SK-N-SH (cell line): ENCODE results near the gene HOXB8. TPM values are rescaled to one million over a fixed set of nuclear protein-coding genes. Genes with fewer than 3 reads are reported as not detected.

Experiments used
- CTCF ChIA-PET: fragments of 300-600, 350-600 bp; formaldehyde crosslinking; extraction: SDS; loops from one replicate; lab custom pipeline; 2021; lab: Yijun Ruan, JAX
- POLR2A ChIA-PET: fragments of 350-600 bp; sonication (Branson Sonifier 250); formaldehyde crosslinking; extraction: SDS; loops from one replicate; lab custom pipeline; 2020; ENCODE audit warnings: antibody characterized with exemption, inconsistent platforms; lab: Yijun Ruan, JAX
- DNase-seq: peaks from one replicate; pipeline ENCODE4 v3.0.0; 2012
- H2AFZ ChIP-seq: fragments of 200-600 bp; sonication (generic); 2 replicates; pipeline ENCODE4 v1.8.1; 2016; ENCODE audit warnings: antibody characterized with exemption, mild to moderate bottlenecking, low read depth
- H3F3A ChIP-seq: fragments of 200-600 bp; sonication (generic); replicated peaks from 2 replicates; pipeline ENCODE3; 2016; ENCODE audit warnings: antibody characterized with exemption, mild to moderate bottlenecking; ENCODE audit not compliant: insufficient read depth
- H3K27ac ChIP-seq, 2 experiments: fragments of 200-500 bp in 1 of 2; fragments of 200-600 bp in 1 of 2; sonication (Bioruptor generic) in 1 of 2; sonication (generic), shearing (Covaris generic) in 1 of 2; 2 replicates each; pipeline versions ENCODE4 v1.5.1 to v1.6.1; 2014 to 2016; ENCODE audit warnings: low read depth in 2 of 2, inconsistent platforms in 1 of 2, low read length in 1 of 2, mild to moderate bottlenecking in 1 of 2, mixed read lengths in 1 of 2
- H3K27me3 ChIP-seq: fragments of 200-600 bp; sonication (generic), shearing (Covaris generic); 2 replicates; pipeline ENCODE4 v1.6.1; 2016; ENCODE audit warnings: mixed run types; ENCODE audit not compliant: insufficient read depth
- H3K36me3 ChIP-seq, 2 experiments: fragments of 200-500 bp in 1 of 2; fragments of 200-600 bp in 1 of 2; sonication (Bioruptor generic) in 1 of 2; sonication (generic) in 1 of 2; replicated peaks in 1 of 2; 2 replicates each; pipeline versions ENCODE3 to v1.5.1; 2014 to 2016; ENCODE audit warnings: low read length in 1 of 2, mild to moderate bottlenecking in 1 of 2; ENCODE audit not compliant: insufficient read depth in 2 of 2, control insufficient read depth in 1 of 2
- H3K4me1 ChIP-seq, 2 experiments: fragments of 200-500 bp in 1 of 2; fragments of 200-600 bp in 1 of 2; sonication (Bioruptor generic) in 1 of 2; sonication (generic), shearing (Covaris generic) in 1 of 2; 2 replicates each; pipeline versions ENCODE4 v1.5.1 to v1.6.1; 2014 to 2016; ENCODE audit warnings: low read depth in 1 of 2, low read length in 1 of 2, mixed run types in 1 of 2; ENCODE audit not compliant: insufficient read depth in 2 of 2, control insufficient read depth in 1 of 2
- H3K4me2 ChIP-seq: fragments of 200-600 bp; sonication (generic), shearing (Covaris generic); 2 replicates; pipeline ENCODE4 v1.6.1; 2017; ENCODE audit warnings: mixed run types
- H3K4me3 ChIP-seq, 2 experiments: fragments of 200-500 bp in 1 of 2; fragments of 200-600 bp in 1 of 2; sonication (Bioruptor generic) in 1 of 2; sonication (generic), shearing (Covaris generic) in 1 of 2; 2 replicates each; pipeline versions ENCODE4 v1.5.1 to v1.8.1; 2014 to 2016; ENCODE audit warnings: low read depth in 2 of 2, inconsistent platforms in 1 of 2, low read length in 1 of 2, mild to moderate bottlenecking in 1 of 2, mixed read lengths in 1 of 2, moderate library complexity in 1 of 2
- H3K79me2 ChIP-seq: fragments of 200-600 bp; sonication (generic); 2 replicates; pipeline ENCODE4 v1.8.1; 2017; ENCODE audit warnings: mild to moderate bottlenecking; ENCODE audit not compliant: insufficient read depth
- H3K9ac ChIP-seq: fragments of 200-600 bp; sonication (generic); 2 replicates; pipeline ENCODE4 v1.6.1; 2017; ENCODE audit warnings: mixed run types
- H3K9me2 ChIP-seq: fragments of 200-600 bp; sonication (generic); 2 replicates; pipeline ENCODE4 v1.6.1; 2017; ENCODE audit warnings: mixed run types
- H3K9me3 ChIP-seq: fragments of 200-600 bp; sonication (generic); 2 replicates; pipeline ENCODE4 v1.6.1; 2017; ENCODE audit warnings: mixed run types, mild to moderate bottlenecking, moderate library complexity
- H4K20me1 ChIP-seq: fragments of 200-600 bp; sonication (generic); 2 replicates; pipeline ENCODE4 v1.6.1; 2017; ENCODE audit warnings: mild to moderate bottlenecking, mixed run types; ENCODE audit not compliant: insufficient read depth
- ELF1 ChIP-seq: IDR thresholded peaks from 2 replicates; pipeline ENCODE4 v1.4.0; 2012
- EP300 ChIP-seq, 2 experiments: IDR thresholded peaks; 2 replicates each; pipeline versions ENCODE4 v1.4.0 to v1.6.1; 2012; ENCODE audit warnings: borderline replicate concordance in 1 of 2, low read depth in 1 of 2, low read length in 1 of 2
- EZH2phosphoT487 ChIP-seq: fragments of 200-600 bp; sonication (generic); IDR thresholded peaks from 2 replicates; pipeline ENCODE4 v1.6.1; 2017; ENCODE audit warnings: low read depth, mixed run types, mild to moderate bottlenecking, antibody characterized with exemption, moderate library complexity, borderline replicate concordance
- FOXM1 ChIP-seq: IDR thresholded peaks from 2 replicates; pipeline ENCODE4 v1.4.0; 2012; ENCODE audit warnings: low read depth, mild to moderate bottlenecking
- JUND ChIP-seq: IDR thresholded peaks from 2 replicates; pipeline ENCODE4 v1.4.0; 2012
- MXI1 ChIP-seq: IDR thresholded peaks from 2 replicates; pipeline ENCODE4 v1.6.1; 2012; ENCODE audit warnings: mild to moderate bottlenecking, low read depth, low read length, improper control_type of control experiment
- POLR2AphosphoS5 ChIP-seq: IDR thresholded peaks from 2 replicates; pipeline ENCODE4 v1.6.1; 2012; ENCODE audit warnings: low read depth, low read length
- RAD21 ChIP-seq: IDR thresholded peaks from 2 replicates; pipeline ENCODE4 v1.6.1; 2012; ENCODE audit warnings: mild to moderate bottlenecking, low read length
- RCOR1 ChIP-seq: fragments of 150-350 bp; IDR thresholded peaks from 2 replicates; pipeline ENCODE4 v1.6.1; 2017; ENCODE audit warnings: antibody characterized with exemption, low read length
- SIN3A ChIP-seq: IDR thresholded peaks from 2 replicates; pipeline ENCODE4 v1.6.1; 2012; ENCODE audit warnings: low read depth, mild to moderate bottlenecking, low read length, moderate library complexity, borderline replicate concordance
- WGBS: methylation state at CpG from one replicate; pipeline ENCODE4 v1.1.6; 2017; ENCODE audit warnings: low lambda C conversion rate; 5-methylcytosine and 5-hydroxymethylcytosine counted together
- polyA plus RNA-seq, 3 experiments: library from polyadenylated mRNA; depleted of rRNA; stranded (reverse); fragments of >200 nt; gene quantifications; 2 replicates each; pipeline ENCODE4 v1.2.3, GENCODE V29; 2012
- TF ChIP-seq, protein P1 (sequence below): fragments of 150-350 bp; IDR thresholded peaks from 2 replicates; pipeline ENCODE4 v1.6.1; 2016; ENCODE audit warnings: mild to moderate bottlenecking, low read depth, low read length
- TF ChIP-seq, protein P2 (sequence below): fragments of 150-350 bp; IDR thresholded peaks from 2 replicates; pipeline ENCODE4 v1.6.1; 2017; ENCODE audit warnings: antibody characterized with exemption, low read length, low read depth, borderline replicate concordance

Gene HOXB8
- polyA plus RNA-seq, 1 of the 3 experiments (the other 2 are of a cell fraction): not detected

DNA sequence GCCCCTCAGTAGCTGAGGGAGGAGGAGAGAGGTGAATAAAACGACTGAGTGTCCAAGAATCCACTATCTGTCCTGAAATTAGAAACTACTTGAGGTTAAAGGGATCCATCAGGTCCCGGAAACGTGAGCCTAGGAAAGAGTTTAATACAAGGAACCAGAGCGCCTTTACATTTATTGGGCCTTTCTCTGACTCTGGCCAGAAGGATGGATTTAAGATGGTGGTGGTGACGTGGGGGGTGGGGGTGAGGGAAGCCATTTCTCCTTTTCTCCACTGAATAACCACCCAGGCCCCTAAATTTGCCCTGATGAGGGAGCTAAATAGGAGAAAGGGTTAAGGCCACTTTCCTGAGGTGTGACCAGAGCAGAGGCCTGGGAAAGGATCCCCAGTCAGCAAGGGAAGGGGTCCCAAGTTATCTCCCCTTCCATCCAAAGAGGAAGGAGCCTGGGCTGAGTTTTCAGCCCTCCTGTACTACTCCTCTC lies 12.1 kb upstream of the HOXB8 start:
- peaks cover 98% of the 10 kb centered on the region for H3K27me3 ChIP-seq
- no peaks in the 10 kb centered on the region for H3K9me2 ChIP-seq
- ChIA-PET POLR2A (no interaction called here), CTCF (interaction anchor here (1.1 to 7.6 kb wide), 5 partner anchors 9 to 257 kb away, joined by 3 to 50 read pairs (median 4); no protein-coding TSS in a partner anchor)
- no peaks in the 10 kb centered on the region for H3F3A ChIP-seq
- H3K9ac ChIP-seq: no peak overlapping the region
- H2AFZ ChIP-seq: no peak overlapping the region
- H4K20me1 ChIP-seq: peaks cover 3% of the 10 kb centered on the region; the same call in 1 of the 2 replicates
- TF ChIP-seq, protein P1, sequence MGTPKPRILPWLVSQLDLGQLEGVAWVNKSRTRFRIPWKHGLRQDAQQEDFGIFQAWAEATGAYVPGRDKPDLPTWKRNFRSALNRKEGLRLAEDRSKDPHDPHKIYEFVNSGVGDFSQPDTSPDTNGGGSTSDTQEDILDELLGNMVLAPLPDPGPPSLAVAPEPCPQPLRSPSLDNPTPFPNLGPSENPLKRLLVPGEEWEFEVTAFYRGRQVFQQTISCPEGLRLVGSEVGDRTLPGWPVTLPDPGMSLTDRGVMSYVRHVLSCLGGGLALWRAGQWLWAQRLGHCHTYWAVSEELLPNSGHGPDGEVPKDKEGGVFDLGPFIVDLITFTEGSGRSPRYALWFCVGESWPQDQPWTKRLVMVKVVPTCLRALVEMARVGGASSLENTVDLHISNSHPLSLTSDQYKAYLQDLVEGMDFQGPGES: no peak
- TF ChIP-seq FOXM1 (no peak), RCOR1 (no peak), ELF1 (no peak), RAD21 (no peak), SIN3A (no peak), EP300 (IDR thresholded peaks at IDR 0.05; ENCODE audit: borderline replicate concordance in 1 of 2, low read depth in 1 of 2, low read length in 1 of 2) (no peak), MXI1 (no peak), POLR2AphosphoS5 (no peak)
- TF ChIP-seq, protein P2, sequence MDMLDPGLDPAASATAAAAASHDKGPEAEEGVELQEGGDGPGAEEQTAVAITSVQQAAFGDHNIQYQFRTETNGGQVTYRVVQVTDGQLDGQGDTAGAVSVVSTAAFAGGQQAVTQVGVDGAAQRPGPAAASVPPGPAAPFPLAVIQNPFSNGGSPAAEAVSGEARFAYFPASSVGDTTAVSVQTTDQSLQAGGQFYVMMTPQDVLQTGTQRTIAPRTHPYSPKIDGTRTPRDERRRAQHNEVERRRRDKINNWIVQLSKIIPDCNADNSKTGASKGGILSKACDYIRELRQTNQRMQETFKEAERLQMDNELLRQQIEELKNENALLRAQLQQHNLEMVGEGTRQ: no peak
- no peaks in the 10 kb centered on the region for H3K4me1 ChIP-seq
- H3K9me3 ChIP-seq: no peaks in the 10 kb centered on the region
- DNase-seq: no peak
- WGBS: 10% methylated on average over 5 of the region's 5 CpGs
- no peaks in the 10 kb centered on the region for H3K36me3 ChIP-seq
- no peak overlapping the region for H3K27ac ChIP-seq
- H3K4me2 ChIP-seq: no peak overlapping the region
- H3K4me3 ChIP-seq: no peak overlapping the region
- H3K79me2 ChIP-seq: no peaks in the 10 kb centered on the region

DNA sequence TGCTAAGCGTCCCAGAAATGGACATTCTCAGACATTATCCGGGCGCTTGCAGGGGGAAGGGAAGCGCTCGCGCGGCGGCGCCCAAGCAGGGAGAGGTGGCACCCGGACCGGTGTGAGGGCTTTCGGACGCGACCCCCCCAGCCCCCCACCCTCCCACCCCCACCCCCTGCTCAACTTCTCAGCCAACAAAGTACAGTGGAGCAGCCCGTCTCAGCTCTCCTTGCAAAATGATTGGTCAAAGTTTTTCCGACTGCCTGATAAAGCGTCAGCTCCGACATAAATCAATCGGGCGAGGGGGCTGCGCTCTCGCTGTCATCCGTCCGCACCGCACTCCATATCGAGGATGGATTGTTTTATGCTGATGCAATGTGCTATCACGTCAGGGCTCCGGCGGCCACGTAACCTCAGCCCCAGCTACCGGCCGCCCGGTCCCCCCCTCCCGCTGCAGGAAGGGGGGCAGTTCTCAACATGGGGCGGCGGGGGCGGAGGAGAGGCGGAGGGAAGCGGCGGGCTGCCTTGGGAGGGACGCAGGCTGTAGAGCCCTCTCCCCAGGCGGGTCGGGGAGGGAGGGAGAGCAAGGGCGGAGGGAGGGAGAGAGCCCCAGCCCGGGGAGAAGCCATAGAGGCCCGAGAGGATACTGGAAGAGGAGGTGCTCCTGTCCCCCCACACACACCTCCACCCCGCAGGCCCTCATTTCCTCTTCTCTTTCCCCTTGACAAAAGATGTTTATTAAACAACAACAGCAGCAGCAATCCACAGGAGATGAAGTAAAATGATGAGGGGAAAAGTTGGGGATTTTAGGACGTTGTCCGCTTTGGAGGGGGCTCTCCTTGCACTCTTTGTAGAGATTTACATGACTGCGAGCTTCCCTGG lies 11.4 kb upstream of the HOXB8 start, which contains the start of gene HOXB9:
TSS of gene HOXB9 (minus strand) at position 114 of the 873 bp plus-strand sequence. CDS start at position 25, 89 bp downstream.
- H3K36me3 ChIP-seq: no peaks in the 10 kb centered on the region
- H3K9me3 ChIP-seq: no peaks in the 10 kb centered on the region
- no peaks in the 10 kb centered on the region for H3K9me2 ChIP-seq
- POLR2A ChIA-PET: no interaction called here
- CTCF ChIA-PET: interaction anchor here (0.9 to 7.6 kb wide), 11 partner anchors 8 to 382 kb away, joined by 3 to 50 read pairs (median 4); no protein-coding TSS in a partner anchor
- no peaks in the 10 kb centered on the region for H3K4me1 ChIP-seq
- DNase-seq: no peak
- peak within 1 kb of the TSS; percentile 60 for H2AFZ ChIP-seq
- peak; percentile 85; the same call in 1 of the 2 replicates for TF ChIP-seq EZH2phosphoT487
- no peak for TF ChIP-seq MXI1
- TF ChIP-seq JUND: no peak
- TF ChIP-seq, all 33 proteins: peak for 1
- Histone ChIP-seq H3K27me3 (peaks cover 98% of the 10 kb centered on the region), H3K79me2 (no peaks in the 10 kb centered on the region), H3K9ac (no peak within 1 kb of the TSS), H3F3A (no peaks in the 10 kb centered on the region), H3K27ac (no peak within 1 kb of the TSS), H3K4me3 (no peak within 1 kb of the TSS), H3K4me2 (peak within 1 kb of the TSS; percentile 70), H4K20me1 (peaks cover 3% of the 10 kb centered on the region; the same call in 1 of the 2 replicates)
- 2% methylated on average over 22 of the region's 50 CpGs for WGBS
